Measurements from ENCODE around the gene HIC1.

- TF ChIP-seq, protein P1, sequence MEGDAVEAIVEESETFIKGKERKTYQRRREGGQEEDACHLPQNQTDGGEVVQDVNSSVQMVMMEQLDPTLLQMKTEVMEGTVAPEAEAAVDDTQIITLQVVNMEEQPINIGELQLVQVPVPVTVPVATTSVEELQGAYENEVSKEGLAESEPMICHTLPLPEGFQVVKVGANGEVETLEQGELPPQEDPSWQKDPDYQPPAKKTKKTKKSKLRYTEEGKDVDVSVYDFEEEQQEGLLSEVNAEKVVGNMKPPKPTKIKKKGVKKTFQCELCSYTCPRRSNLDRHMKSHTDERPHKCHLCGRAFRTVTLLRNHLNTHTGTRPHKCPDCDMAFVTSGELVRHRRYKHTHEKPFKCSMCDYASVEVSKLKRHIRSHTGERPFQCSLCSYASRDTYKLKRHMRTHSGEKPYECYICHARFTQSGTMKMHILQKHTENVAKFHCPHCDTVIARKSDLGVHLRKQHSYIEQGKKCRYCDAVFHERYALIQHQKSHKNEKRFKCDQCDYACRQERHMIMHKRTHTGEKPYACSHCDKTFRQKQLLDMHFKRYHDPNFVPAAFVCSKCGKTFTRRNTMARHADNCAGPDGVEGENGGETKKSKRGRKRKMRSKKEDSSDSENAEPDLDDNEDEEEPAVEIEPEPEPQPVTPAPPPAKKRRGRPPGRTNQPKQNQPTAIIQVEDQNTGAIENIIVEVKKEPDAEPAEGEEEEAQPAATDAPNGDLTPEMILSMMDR (IDR thresholded peaks at IDR 0.05): no peak
- TF ChIP-seq POLR2A (IDR thresholded peaks at IDR 0.05) (no peak), POLR2AphosphoS5 (IDR thresholded peaks at IDR 0.05; ENCODE audit: insufficient read depth in 1 of 2, low read depth in 1 of 2) (peak; percentile 17 to 40)
Measured at GRCh38 chr17:2085648-2085949, 30.7 kb downstream of the HIC1 start.
